Stimulated activated CD8-positive, alpha-beta memory T cell treated with anti-CD3 and anti-CD28 coated beads, Interleukin-7, amount 100 ng/mL, for 4 hours (primary cell): ENCODE measurements around the gene CIITA.

Experiments used
- DNase-seq, 2 donors: peaks; one replicate each; pipeline ENCODE4 v3.0.0-alpha.2; 2020; ENCODE audit warnings: low read depth in 2 of 2

Gene CIITA

GRCh38 chr16:10982465-10983150 lies 105.6 kb downstream of the CIITA start:
- DNase-seq, result no peak

- no peak for DNase-seq
These were observed 106.2 kb downstream of the CIITA start for GRCh38 chr16:10983159-10983558.

- no peak for DNase-seq
These were observed 107.5 kb downstream of the CIITA start for GRCh38 chr16:10984509-10984908.
